Measurements from ENCODE around the gene INTS1. TPM values are rescaled to one million over a fixed set of nuclear protein-coding genes. Genes with fewer than 3 reads are reported as not detected.

Gene INTS1
- total and polyA plus RNA-seq, 2 experiments from 2014 or later: 30.0 to 57.3 TPM

DNA sequence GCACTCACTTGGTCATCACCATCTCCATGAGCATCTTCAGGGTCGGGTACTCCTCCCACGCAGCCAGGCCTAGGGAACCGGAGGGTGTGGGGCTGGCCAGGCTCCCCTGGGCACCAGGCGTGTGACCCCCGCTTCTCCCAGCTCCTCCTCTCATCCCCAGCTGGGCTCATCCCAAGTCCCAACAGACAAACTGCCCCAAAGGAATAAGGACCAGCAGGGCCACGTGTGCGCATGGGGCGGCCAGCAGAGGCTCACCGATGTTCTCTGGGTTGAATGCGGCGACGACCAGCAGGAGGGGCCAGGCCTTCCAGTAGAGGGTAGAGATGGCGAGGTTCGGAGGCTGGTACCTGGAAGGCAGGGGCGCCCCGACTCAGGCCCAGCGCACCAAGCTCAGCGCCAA lies 14.9 kb downstream of the INTS1 start:
- TF ChIP-seq EZH2phosphoT487 (IDR thresholded peaks at IDR 0.05; ENCODE audit: low read depth, severe bottlenecking, unreplicated experiment) (no peak), EZH2 (IDR thresholded peaks at IDR 0.05; ENCODE audit: borderline replicate concordance) (no peak)
- H4K20me1 ChIP-seq (ENCODE audit: insufficient read depth, poor library complexity, severe bottlenecking): no peaks in the 10 kb centered on the region

GRCh38 chr7:1488016-1488415 lies 16.2 kb downstream of the INTS1 start:
- 98% methylated on average over 20 of the region's 20 CpGs for WGBS (ENCODE audit: low lambda C conversion rate, missing lambda C conversion rate)
- no peak for DNase-seq (ENCODE audit: low spot score)
- Histone ChIP-seq H3K4me1 (ENCODE audit: insufficient read depth) (no peaks in the 10 kb centered on the region), H3K4me2 (no peak overlapping the region), H3K27ac (no peak overlapping the region), H3K27me3 (no peaks in the 10 kb centered on the region), H3K4me3 (no peak overlapping the region), H4K20me1 (ENCODE audit: insufficient read depth, poor library complexity, severe bottlenecking) (no peaks in the 10 kb centered on the region), H3K36me3 (replicated peaks; ENCODE audit: insufficient read depth, low read depth) (no peaks in the 10 kb centered on the region), H3K9me2 (replicated peaks; ENCODE audit: insufficient read depth) (no peaks in the 10 kb centered on the region), H3K9me3 (ENCODE audit: low read depth) (no peaks in the 10 kb centered on the region), H2AFZ (no peak overlapping the region), H3K79me2 (no peaks in the 10 kb centered on the region)
- TF ChIP-seq EZH2 (IDR thresholded peaks at IDR 0.05; ENCODE audit: borderline replicate concordance) (no peak), EZH2phosphoT487 (IDR thresholded peaks at IDR 0.05; ENCODE audit: low read depth, severe bottlenecking, unreplicated experiment) (no peak)
- TF ChIP-seq, protein P1, sequence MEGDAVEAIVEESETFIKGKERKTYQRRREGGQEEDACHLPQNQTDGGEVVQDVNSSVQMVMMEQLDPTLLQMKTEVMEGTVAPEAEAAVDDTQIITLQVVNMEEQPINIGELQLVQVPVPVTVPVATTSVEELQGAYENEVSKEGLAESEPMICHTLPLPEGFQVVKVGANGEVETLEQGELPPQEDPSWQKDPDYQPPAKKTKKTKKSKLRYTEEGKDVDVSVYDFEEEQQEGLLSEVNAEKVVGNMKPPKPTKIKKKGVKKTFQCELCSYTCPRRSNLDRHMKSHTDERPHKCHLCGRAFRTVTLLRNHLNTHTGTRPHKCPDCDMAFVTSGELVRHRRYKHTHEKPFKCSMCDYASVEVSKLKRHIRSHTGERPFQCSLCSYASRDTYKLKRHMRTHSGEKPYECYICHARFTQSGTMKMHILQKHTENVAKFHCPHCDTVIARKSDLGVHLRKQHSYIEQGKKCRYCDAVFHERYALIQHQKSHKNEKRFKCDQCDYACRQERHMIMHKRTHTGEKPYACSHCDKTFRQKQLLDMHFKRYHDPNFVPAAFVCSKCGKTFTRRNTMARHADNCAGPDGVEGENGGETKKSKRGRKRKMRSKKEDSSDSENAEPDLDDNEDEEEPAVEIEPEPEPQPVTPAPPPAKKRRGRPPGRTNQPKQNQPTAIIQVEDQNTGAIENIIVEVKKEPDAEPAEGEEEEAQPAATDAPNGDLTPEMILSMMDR (IDR thresholded peaks at IDR 0.05; ENCODE audit: poor library complexity): no peak

More for the DNA sequence above, 14.9 kb downstream of the INTS1 start:
- Histone ChIP-seq H2AFZ (no peak overlapping the region), H3K27me3 (no peaks in the 10 kb centered on the region), H3K9me3 (ENCODE audit: low read depth) (no peaks in the 10 kb centered on the region), H3K36me3 (replicated peaks; ENCODE audit: insufficient read depth, low read depth) (no peaks in the 10 kb centered on the region), H3K4me2 (no peak overlapping the region), H3K27ac (no peak overlapping the region), H3K4me3 (no peak overlapping the region), H3K79me2 (no peaks in the 10 kb centered on the region), H3K9me2 (replicated peaks; ENCODE audit: insufficient read depth) (no peaks in the 10 kb centered on the region), H3K4me1 (ENCODE audit: insufficient read depth) (no peaks in the 10 kb centered on the region)
- DNase-seq (ENCODE audit: low spot score): no peak
- 95% methylated on average over 18 of the region's 18 CpGs for WGBS (ENCODE audit: low lambda C conversion rate, missing lambda C conversion rate)

DNA sequence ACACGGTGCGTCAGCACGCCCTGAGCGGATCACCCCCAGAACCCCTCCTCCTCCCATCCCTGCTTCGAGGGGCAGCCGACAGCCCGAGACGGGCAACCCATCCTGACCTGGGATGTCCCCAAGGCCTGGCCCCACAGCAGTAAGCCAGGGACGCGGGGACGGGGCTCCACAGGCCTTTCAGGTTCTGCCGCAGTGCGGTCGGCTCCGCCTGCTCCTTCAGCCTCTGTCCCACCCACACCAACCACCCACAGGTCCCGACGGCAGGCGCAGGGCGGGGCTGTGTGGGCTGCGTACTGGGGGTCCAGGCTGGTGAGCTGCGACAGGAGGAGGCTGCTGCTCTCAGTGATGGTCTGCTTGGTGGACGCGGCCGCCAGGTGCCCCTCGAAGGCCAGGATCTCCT lies 16.7 kb downstream of the INTS1 start:
- H3K4me3 ChIP-seq: no peak overlapping the region
- TF ChIP-seq EZH2 (IDR thresholded peaks at IDR 0.05; ENCODE audit: borderline replicate concordance) (no peak), EZH2phosphoT487 (IDR thresholded peaks at IDR 0.05; ENCODE audit: low read depth, severe bottlenecking, unreplicated experiment) (no peak)
- TF ChIP-seq, protein P1 (IDR thresholded peaks at IDR 0.05; ENCODE audit: poor library complexity): no peak
- no peaks in the 10 kb centered on the region for H3K9me3 ChIP-seq (ENCODE audit: low read depth)
- no peaks in the 10 kb centered on the region for H3K27me3 ChIP-seq
- H3K27ac ChIP-seq: no peak overlapping the region
- no peaks in the 10 kb centered on the region for H3K9me2 ChIP-seq (replicated peaks; ENCODE audit: insufficient read depth)
- H3K36me3 ChIP-seq (replicated peaks; ENCODE audit: insufficient read depth, low read depth): no peaks in the 10 kb centered on the region
- no peaks in the 10 kb centered on the region for H3K79me2 ChIP-seq
- no peak overlapping the region for H2AFZ ChIP-seq
- DNase-seq (ENCODE audit: low spot score): no peak
- no peak overlapping the region for H3K4me2 ChIP-seq
- H3K4me1 ChIP-seq (ENCODE audit: insufficient read depth): no peaks in the 10 kb centered on the region
- 96% methylated on average over 21 of the region's 25 CpGs for WGBS (ENCODE audit: low lambda C conversion rate, missing lambda C conversion rate)
- no peaks in the 10 kb centered on the region for H4K20me1 ChIP-seq (ENCODE audit: insufficient read depth, poor library complexity, severe bottlenecking)

GRCh38 chr7:1486571-1486970 lies 17.6 kb downstream of the INTS1 start:
- DNase-seq (ENCODE audit: low spot score): no peak
- 95% methylated on average over 16 of the region's 23 CpGs for WGBS (ENCODE audit: low lambda C conversion rate, missing lambda C conversion rate)
- no peaks in the 10 kb centered on the region for H3K9me2 ChIP-seq (replicated peaks; ENCODE audit: insufficient read depth)
- no peak overlapping the region for H3K27ac ChIP-seq
- H3K4me2 ChIP-seq: no peak overlapping the region
- no peaks in the 10 kb centered on the region for H4K20me1 ChIP-seq (ENCODE audit: insufficient read depth, poor library complexity, severe bottlenecking)
- H3K4me1 ChIP-seq (ENCODE audit: insufficient read depth): no peaks in the 10 kb centered on the region
- H3K36me3 ChIP-seq (replicated peaks; ENCODE audit: insufficient read depth, low read depth): no peaks in the 10 kb centered on the region
- no peak overlapping the region for H3K4me3 ChIP-seq
- H3K9me3 ChIP-seq (ENCODE audit: low read depth): no peaks in the 10 kb centered on the region
- no peak overlapping the region for H2AFZ ChIP-seq
- TF ChIP-seq EZH2 (IDR thresholded peaks at IDR 0.05; ENCODE audit: borderline replicate concordance) (no peak), EZH2phosphoT487 (IDR thresholded peaks at IDR 0.05; ENCODE audit: low read depth, severe bottlenecking, unreplicated experiment) (no peak)
- TF ChIP-seq, protein P1 (IDR thresholded peaks at IDR 0.05; ENCODE audit: poor library complexity): no peak
- no peaks in the 10 kb centered on the region for H3K27me3 ChIP-seq
- H3K79me2 ChIP-seq: no peaks in the 10 kb centered on the region

Measured in hepatocyte (in vitro differentiated cells).